Ovary (tissue), 9 donors: ENCODE measurements around the gene CTSK. TPM values are rescaled to one million over a fixed set of nuclear protein-coding genes. Genes with fewer than 3 reads are reported as not detected.

Source experiments
- DNase-seq, 5 donors: peaks; one replicate each; pipeline ENCODE4 v3.0.0-alpha.2; 2019 to 2020
- H3K27ac ChIP-seq, 2 donors: fragments of 200-600 bp; one replicate each; pipeline versions ENCODE4 v1.5.1 to v1.8.0; 2019 to 2022
- H3K27me3 ChIP-seq: fragments of 200-600 bp; one replicate; pipeline ENCODE4 v1.8.0; 2022
- H3K36me3 ChIP-seq: fragments of 200-600 bp; sonication (generic); one replicate; pipeline ENCODE4 v1.5.1; 2019
- H3K4me1 ChIP-seq: one replicate; pipeline ENCODE4 v1.8.1; 2013; ENCODE audit warnings: mild to moderate bottlenecking, moderate library complexity; ENCODE audit not compliant: insufficient read depth
- H3K4me3 ChIP-seq: fragments of 200-600 bp; sonication (generic); one replicate; pipeline ENCODE4 v1.5.1; 2017
- H3K9me3 ChIP-seq, 2 donors: fragments of 200-600 bp in 1 of 2; sonication (generic) in 1 of 2; one replicate each; pipeline versions ENCODE4 v1.5.1 to v1.8.1; 2013 to 2019; ENCODE audit warnings: mild to moderate bottlenecking in 1 of 2, moderate library complexity in 1 of 2
- EP300 ChIP-seq: sonication (generic); formaldehyde crosslinking; IDR thresholded peaks from one replicate; pipeline ENCODE4 v1.6.1; 2017; ENCODE audit warnings: antibody characterized with exemption
- POLR2A ChIP-seq: fragments of 450-650 bp; IDR thresholded peaks from one replicate; pipeline ENCODE4 v1.6.1; 2017; ENCODE audit warnings: antibody characterized with exemption, mild to moderate bottlenecking, moderate library complexity
- WGBS, 3 donors: extraction: QIAGEN DNeasy Blood & Tissue Kit in 1 of 3; methylation state at CpG; one replicate each; pipeline versions ENCODE4 v1.1.5 to v1.1.7; 2013 to 2017; 5-methylcytosine and 5-hydroxymethylcytosine counted together
- intact Hi-C, 4 donors: fragments of 100-400 bp; cut with DNase I; formaldehyde crosslinking; loops; one replicate each; pipeline versions ENCODE4 v1.11.0 to v1.15.1; 2022 to 2023
- polyA plus RNA-seq, 2 donors: library from polyadenylated mRNA; stranded (reverse); fragments of 200-250 nt in 1 of 2; fragments of 350-450 nt in 1 of 2; fragmentation: Illumina TruSeq in 1 of 2; extraction: RNeasy Lipid Tissue Mini Kit (QIAGEN cat#74804) in 1 of 2; gene quantifications; one replicate each; pipeline ENCODE4 v1.2.3, GENCODE V29; 2013 to 2014
- total RNA-seq, 7 donors: library from RNA; depleted of rRNA in 2 of 7; stranded (reverse); fragments of >200 nt in 2 of 7; fragmentation: NEBNext Ultra II Directional in 3 of 7; extraction: Animal tissue kit (Norgen Biotek cat#: 25700) in 3 of 7; gene quantifications; one replicate each; pipeline versions ENCODE4 v1.1.0 to v1.2.4, GENCODE V29; 2016 to 2023
- TF ChIP-seq, protein P1 (sequence below), 3 donors: fragments of 450-650 bp in 2 of 3; fragments of 200-600 bp in 1 of 3; IDR thresholded peaks; one replicate each; pipeline versions ENCODE4 v1.5.1 to v1.8.0; 2016 to 2022; ENCODE audit warnings: antibody characterized with exemption in 3 of 3, mild to moderate bottlenecking in 1 of 3
- donor health status: DM: no; HTN: no; CAD: no; lungs with moderate emphysema.
- donor health status: DM: no; HTN: no; CAD: no.
- donor health status: Bipolar disorder and iron deficiency.
- donor health status: DM: yes; HTN: yes; CAD: no.
- donor health status: DM: no; HTN: no; CAD: no.
- donor health status: DM: yes; HTN: yes; CAD: no.

Gene CTSK
- total and polyA plus RNA-seq, 9 donors, result 35.6 to 254 (median 80.3) TPM

DNA sequence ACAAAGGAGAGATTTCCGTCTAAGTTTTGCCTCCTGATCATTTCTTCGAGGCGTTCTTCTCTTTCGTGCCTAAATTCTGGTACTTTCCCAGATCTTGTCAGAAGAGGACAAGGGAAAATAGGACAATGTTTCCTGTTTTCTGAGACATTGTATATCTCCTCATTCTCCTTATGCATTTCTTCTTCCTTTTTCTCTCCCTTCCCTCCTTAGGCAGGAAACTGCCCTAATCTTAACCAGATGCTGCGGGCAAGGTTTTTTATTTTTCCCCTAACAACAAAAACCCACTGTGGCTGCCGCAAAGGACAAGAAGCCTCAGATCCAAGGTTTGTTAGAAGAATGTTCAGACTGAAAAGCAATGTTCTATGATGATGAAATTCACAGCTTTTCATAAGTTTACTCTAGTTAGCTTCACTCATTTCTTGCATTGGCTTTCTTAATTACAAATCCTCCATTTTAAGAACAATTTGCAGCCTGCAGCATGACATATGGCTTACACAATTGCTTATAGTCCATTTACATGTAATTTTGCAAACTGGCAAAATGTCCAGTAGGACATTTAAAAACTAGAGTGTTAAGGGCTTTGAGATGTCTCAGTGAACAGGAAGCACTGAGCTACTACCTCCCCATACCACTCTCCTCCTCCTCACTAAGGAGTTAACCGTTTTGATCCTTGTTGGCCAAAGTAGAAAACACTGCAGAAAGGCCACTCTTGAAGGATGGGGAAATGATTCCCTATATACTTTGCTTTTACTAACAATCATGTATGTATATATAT, 624 bp downstream of the CTSK start:
- WGBS, 3 donors, result 4 to 25% (median 11%) methylated on average over 7 of the region's 7 CpGs

DNA sequence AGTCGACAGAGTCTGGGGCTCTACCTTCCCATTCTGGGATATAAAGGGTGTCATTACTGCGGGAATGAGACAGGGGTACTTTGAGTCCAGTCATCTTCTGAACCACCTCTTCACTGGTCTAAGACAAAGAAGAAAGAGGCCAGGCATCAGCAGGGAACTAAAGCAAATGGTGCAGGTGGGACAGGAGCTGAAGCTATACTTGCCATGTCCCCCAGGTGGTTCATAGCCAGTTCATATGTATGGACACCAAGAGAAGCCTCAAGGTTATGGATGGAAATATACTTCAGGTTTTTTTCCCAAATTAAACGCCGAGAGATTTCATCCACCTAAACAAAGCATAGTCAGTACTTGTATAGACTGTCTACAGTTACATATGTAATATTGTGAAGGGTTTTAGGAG, 2.2 kb downstream of the CTSK start:
- no peak for DNase-seq
- Histone ChIP-seq H3K27me3 (no peaks in the 10 kb centered on the region), H3K4me1 (peaks cover 7% of the 10 kb centered on the region), H3K4me3 (no peak overlapping the region), H3K36me3 (no peaks in the 10 kb centered on the region), H3K27ac (no peak overlapping the region), H3K9me3 (no peaks in the 10 kb centered on the region)
- intact Hi-C loops, result no loop called here
- WGBS, 3 donors, result 86 to 89% (median 88%) methylated on average over 4 of the region's 4 CpGs
- no peak for TF ChIP-seq POLR2A
- TF ChIP-seq EP300, result no peak
- TF ChIP-seq, protein P1, sequence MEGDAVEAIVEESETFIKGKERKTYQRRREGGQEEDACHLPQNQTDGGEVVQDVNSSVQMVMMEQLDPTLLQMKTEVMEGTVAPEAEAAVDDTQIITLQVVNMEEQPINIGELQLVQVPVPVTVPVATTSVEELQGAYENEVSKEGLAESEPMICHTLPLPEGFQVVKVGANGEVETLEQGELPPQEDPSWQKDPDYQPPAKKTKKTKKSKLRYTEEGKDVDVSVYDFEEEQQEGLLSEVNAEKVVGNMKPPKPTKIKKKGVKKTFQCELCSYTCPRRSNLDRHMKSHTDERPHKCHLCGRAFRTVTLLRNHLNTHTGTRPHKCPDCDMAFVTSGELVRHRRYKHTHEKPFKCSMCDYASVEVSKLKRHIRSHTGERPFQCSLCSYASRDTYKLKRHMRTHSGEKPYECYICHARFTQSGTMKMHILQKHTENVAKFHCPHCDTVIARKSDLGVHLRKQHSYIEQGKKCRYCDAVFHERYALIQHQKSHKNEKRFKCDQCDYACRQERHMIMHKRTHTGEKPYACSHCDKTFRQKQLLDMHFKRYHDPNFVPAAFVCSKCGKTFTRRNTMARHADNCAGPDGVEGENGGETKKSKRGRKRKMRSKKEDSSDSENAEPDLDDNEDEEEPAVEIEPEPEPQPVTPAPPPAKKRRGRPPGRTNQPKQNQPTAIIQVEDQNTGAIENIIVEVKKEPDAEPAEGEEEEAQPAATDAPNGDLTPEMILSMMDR (IDR thresholded peaks at IDR 0.05), result no peak

More for the DNA sequence above, 624 bp downstream of the CTSK start:
- H3K27me3 ChIP-seq, result no peaks in the 10 kb centered on the region
- H3K36me3 ChIP-seq, result no peaks in the 10 kb centered on the region
- intact Hi-C loops, result no loop called here
- peaks cover 7% of the 10 kb centered on the region for H3K4me1 ChIP-seq
- H3K9me3 ChIP-seq, result no peaks in the 10 kb centered on the region
- peak overlapping the region; percentile 36 for H3K4me3 ChIP-seq
- no peak for DNase-seq
- H3K27ac ChIP-seq, result no peak overlapping the region
- TF ChIP-seq POLR2A (no peak), EP300 (no peak)
- TF ChIP-seq, protein P1 (IDR thresholded peaks at IDR 0.05), result no peak

DNA sequence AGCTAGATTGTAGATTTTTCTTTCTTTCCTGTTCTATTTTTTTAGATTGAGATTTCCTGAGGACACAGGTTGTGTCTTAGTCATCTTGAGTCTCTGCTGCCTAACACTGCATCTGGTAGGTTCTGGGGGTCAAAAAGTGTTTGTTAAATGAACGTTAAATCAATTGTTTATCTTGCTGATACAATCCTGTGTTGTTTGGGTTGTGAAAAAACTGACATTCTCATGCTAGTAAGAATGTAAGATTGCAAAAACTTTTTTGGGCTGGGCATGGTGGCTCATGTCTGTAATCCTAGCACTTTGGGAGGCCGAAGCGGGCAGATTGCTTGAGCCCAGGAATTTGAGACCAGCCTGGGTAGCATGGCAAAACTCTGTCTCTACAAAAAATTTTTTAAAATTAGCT, 3.4 kb downstream of the CTSK start:
- intact Hi-C loops, result no loop called here
- peaks cover 6% of the 10 kb centered on the region for H3K4me1 ChIP-seq
- H3K9me3 ChIP-seq, result no peaks in the 10 kb centered on the region
- 76 to 87% (median 78%) methylated on average over 3 of the region's 3 CpGs for WGBS, 3 donors
- TF ChIP-seq, protein P1 (IDR thresholded peaks at IDR 0.05), result no peak
- TF ChIP-seq EP300 (no peak), POLR2A (no peak)
- H3K36me3 ChIP-seq, result no peaks in the 10 kb centered on the region
- no peaks in the 10 kb centered on the region for H3K27me3 ChIP-seq
- DNase-seq, result no peak
- H3K27ac ChIP-seq, result no peak overlapping the region
- H3K4me3 ChIP-seq, result no peak overlapping the region

DNA sequence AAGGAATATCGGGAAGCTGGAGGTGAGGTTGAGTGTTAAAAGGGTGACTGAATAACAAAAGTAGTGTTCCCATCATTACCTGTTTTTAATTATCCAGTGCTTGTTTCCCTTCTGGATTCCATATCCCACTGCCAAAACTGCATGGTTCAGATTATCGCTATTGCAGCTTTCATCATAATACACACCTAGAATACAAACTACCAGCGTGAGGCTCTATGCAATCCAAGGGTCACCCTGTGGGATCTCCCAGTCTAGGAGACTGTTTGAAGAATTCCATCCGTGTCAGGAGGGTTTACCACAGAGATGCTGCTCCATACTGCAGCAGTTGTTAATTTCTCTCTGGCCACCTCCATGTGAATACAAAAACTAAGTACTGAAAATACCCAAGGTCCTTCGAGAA, 9.0 kb downstream of the CTSK start:
- Histone ChIP-seq H3K27ac (no peak overlapping the region), H3K4me3 (no peak overlapping the region), H3K9me3 (no peaks in the 10 kb centered on the region), H3K4me1 (no peaks in the 10 kb centered on the region), H3K36me3 (no peaks in the 10 kb centered on the region), H3K27me3 (no peaks in the 10 kb centered on the region)
- intact Hi-C loops, result no loop called here
- no peak for DNase-seq
- WGBS, 3 donors, result 79 to 86% (median 79%) methylated on average over 5 of the region's 5 CpGs
- TF ChIP-seq POLR2A (no peak), EP300 (no peak)
- TF ChIP-seq, protein P1 (IDR thresholded peaks at IDR 0.05), result no peak
